ENCODE measurements around the gene RSAD2. TPM values are rescaled to one million over a fixed set of nuclear protein-coding genes. Genes with fewer than 3 reads are reported as not detected.

RSAD2 gene
- total and polyA plus RNA-seq, 2 of the 4 experiments (the other 2 are of a cell fraction): not detected

GRCh38 chr2:6917761-6918421 is 40.3 kb downstream of the RSAD2 start:
- Histone ChIP-seq H3K27ac (ENCODE audit: insufficient read depth, low read length) (no peak overlapping the region), H3K56ac (ENCODE audit: extremely low read depth, insufficient read depth, low read length) (no peak overlapping the region), H2BK120ac (ENCODE audit: low read depth, low read length) (no peak overlapping the region), H3K18ac (ENCODE audit: low read depth, low read length) (no peak overlapping the region), H3K27me3 (ENCODE audit: control insufficient read depth, insufficient read depth, low read length) (peaks cover 15% of the 10 kb centered on the region), H4K20me1 (ENCODE audit: insufficient read depth, low read length) (no peaks in the 10 kb centered on the region), H3K36me3 (ENCODE audit: control insufficient read depth, insufficient read depth, low read length) (no peaks in the 10 kb centered on the region), H2BK15ac (ENCODE audit: low read depth, low read length) (no peak overlapping the region), H2BK20ac (ENCODE audit: low read depth, low read length) (no peak overlapping the region), H4K8ac (ENCODE audit: low read depth in 2 of 2, low read length in 2 of 2) (no peak overlapping the region), H4K91ac (ENCODE audit: insufficient read depth, low read depth, low read length) (no peak overlapping the region), H3K14ac (replicated peaks; ENCODE audit: low read depth, low read length) (no peak overlapping the region), H3K79me1 (ENCODE audit: low read depth in 1 of 2, low read length in 2 of 2) (no peaks in the 10 kb centered on the region), H3K23ac (ENCODE audit: low read depth, low read length) (no peak overlapping the region), H3K4me3 (ENCODE audit: insufficient read depth, low read depth, low read length) (peak overlapping the region; percentile 58), H2AK5ac (ENCODE audit: low read depth, low read length) (no peak overlapping the region), H3K9me3 (ENCODE audit: control insufficient read depth, insufficient read depth, low read length) (peaks cover 4% of the 10 kb centered on the region; the same call in 1 of the 2 replicates), H3K9ac (ENCODE audit: low read depth, low read length) (no peak overlapping the region), H3K9me1 (ENCODE audit: insufficient read depth, low read length) (no peaks in the 10 kb centered on the region), H3K4me1 (ENCODE audit: control insufficient read depth, insufficient read depth, low read length) (no peaks in the 10 kb centered on the region), H2BK5ac (ENCODE audit: low read depth, low read length, poor library complexity, severe bottlenecking) (no peak overlapping the region), H4K5ac (ENCODE audit: low read depth, low read length) (no peak overlapping the region), H3K4me2 (ENCODE audit: low read depth, low read length) (peak overlapping the region; percentile 51; the same call in 1 of the 2 replicates), H2AFZ (replicated peaks; ENCODE audit: low read length, poor library complexity) (peak overlapping the region; percentile 88), H2AK9ac (replicated peaks; ENCODE audit: low read depth, low read length, poor library complexity) (no peak overlapping the region), H3K4ac (ENCODE audit: low read depth, low read length) (no peak overlapping the region)
- CTCF ChIA-PET: no interaction called here
- TF ChIP-seq USF2 (IDR thresholded peaks at IDR 0.05; ENCODE audit: low read depth, low read length): no peak
- TF ChIP-seq RFX5 (IDR thresholded peaks at IDR 0.05; ENCODE audit: low read depth, low read length): no peak
- no peak for TF ChIP-seq CEBPB (IDR thresholded peaks at IDR 0.05; ENCODE audit: low read depth, low read length)
- TF ChIP-seq, protein P1, sequence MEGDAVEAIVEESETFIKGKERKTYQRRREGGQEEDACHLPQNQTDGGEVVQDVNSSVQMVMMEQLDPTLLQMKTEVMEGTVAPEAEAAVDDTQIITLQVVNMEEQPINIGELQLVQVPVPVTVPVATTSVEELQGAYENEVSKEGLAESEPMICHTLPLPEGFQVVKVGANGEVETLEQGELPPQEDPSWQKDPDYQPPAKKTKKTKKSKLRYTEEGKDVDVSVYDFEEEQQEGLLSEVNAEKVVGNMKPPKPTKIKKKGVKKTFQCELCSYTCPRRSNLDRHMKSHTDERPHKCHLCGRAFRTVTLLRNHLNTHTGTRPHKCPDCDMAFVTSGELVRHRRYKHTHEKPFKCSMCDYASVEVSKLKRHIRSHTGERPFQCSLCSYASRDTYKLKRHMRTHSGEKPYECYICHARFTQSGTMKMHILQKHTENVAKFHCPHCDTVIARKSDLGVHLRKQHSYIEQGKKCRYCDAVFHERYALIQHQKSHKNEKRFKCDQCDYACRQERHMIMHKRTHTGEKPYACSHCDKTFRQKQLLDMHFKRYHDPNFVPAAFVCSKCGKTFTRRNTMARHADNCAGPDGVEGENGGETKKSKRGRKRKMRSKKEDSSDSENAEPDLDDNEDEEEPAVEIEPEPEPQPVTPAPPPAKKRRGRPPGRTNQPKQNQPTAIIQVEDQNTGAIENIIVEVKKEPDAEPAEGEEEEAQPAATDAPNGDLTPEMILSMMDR (conservative IDR thresholded peaks at IDR 0.05; ENCODE audit: low read depth, low read length): no peak
- TF ChIP-seq, protein P2, sequence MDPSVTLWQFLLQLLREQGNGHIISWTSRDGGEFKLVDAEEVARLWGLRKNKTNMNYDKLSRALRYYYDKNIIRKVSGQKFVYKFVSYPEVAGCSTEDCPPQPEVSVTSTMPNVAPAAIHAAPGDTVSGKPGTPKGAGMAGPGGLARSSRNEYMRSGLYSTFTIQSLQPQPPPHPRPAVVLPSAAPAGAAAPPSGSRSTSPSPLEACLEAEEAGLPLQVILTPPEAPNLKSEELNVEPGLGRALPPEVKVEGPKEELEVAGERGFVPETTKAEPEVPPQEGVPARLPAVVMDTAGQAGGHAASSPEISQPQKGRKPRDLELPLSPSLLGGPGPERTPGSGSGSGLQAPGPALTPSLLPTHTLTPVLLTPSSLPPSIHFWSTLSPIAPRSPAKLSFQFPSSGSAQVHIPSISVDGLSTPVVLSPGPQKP (IDR thresholded peaks at IDR 0.05; ENCODE audit: borderline replicate concordance, low read depth, low read length): no peak
- TF ChIP-seq BHLHE40 (IDR thresholded peaks at IDR 0.05; ENCODE audit: low read depth, low read length): no peak
- no peak for TF ChIP-seq RCOR1 (IDR thresholded peaks at IDR 0.05; ENCODE audit: insufficient replicate concordance, low read length)
- no peak for TF ChIP-seq MAFK (IDR thresholded peaks at IDR 0.05; ENCODE audit: low read depth, low read length)
- BruUV-seq (replicated peaks): no TSS peak
- DNase-seq: no peak
- intact Hi-C loops (cut with micrococcal nuclease): loop anchor here (5.0 kb wide), 1 partner anchor 124 kb away; no protein-coding TSS in a partner anchor
- dilution Hi-C loops (cut with HindIII; ENCODE audit: low sequenced_read_pairs, unreplicated experiment): no loop called here
- WGBS, 2 experiments (ENCODE audit: extremely low coverage in 2 of 2, insufficient read length in 1 of 2): 5% methylated on average over 24 of the region's 68 CpGs; no CpG with 5 or more reads in 1 of the 2 experiments
- in situ Hi-C loops (cut with MboI; ENCODE audit: low sequenced_read_pairs): no loop called here
- no peak; the same call in none of the 2 replicates for ATAC-seq (ENCODE audit: low read depth)
- POLR2A ChIA-PET (ENCODE audit: unreplicated experiment): interaction anchor here (0.6 kb wide), 1 partner anchor 431 kb away, joined by 3 read pairs; no protein-coding TSS in a partner anchor

Data from IMR-90 (cell line).